GM12875 (cell line): ENCODE data around the gene PRDM5.

ENCODE experiments used
- H3K4me3 ChIP-seq: one replicate; pipeline ENCODE4 v1.5.1; 2011; ENCODE audit warnings: low read depth, low read length, control low read depth
- TF ChIP-seq, protein P1 (sequence below): IDR thresholded peaks from 2 replicates; pipeline ENCODE4 v1.5.1; 2011; ENCODE audit warnings: low read depth, mild to moderate bottlenecking, control low read depth, inconsistent platforms, low read length, moderate library complexity, borderline replicate concordance; ENCODE audit not compliant: insufficient read depth

Gene PRDM5

DNA sequence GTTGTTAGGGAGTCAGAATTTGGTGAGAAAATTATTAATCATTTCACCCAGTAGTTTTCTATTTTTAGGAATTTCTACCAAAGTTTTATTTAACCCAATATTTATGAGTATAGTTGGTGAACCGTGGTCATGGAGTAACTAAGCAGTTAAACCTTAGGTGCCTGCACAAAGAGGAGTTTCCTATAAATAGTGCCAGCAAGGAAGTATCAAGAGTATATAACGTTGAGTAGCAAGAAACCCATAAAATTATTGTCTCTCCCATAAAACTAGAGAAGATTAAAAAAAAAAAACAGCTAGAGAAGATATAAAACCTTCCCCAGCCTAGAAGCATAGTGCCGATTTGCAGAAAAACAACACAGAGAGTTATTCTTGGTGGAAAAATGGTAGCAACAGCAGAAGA lies 158.9 kb downstream of the PRDM5 start:
- no peak overlapping the region for H3K4me3 ChIP-seq
- TF ChIP-seq, protein P1, sequence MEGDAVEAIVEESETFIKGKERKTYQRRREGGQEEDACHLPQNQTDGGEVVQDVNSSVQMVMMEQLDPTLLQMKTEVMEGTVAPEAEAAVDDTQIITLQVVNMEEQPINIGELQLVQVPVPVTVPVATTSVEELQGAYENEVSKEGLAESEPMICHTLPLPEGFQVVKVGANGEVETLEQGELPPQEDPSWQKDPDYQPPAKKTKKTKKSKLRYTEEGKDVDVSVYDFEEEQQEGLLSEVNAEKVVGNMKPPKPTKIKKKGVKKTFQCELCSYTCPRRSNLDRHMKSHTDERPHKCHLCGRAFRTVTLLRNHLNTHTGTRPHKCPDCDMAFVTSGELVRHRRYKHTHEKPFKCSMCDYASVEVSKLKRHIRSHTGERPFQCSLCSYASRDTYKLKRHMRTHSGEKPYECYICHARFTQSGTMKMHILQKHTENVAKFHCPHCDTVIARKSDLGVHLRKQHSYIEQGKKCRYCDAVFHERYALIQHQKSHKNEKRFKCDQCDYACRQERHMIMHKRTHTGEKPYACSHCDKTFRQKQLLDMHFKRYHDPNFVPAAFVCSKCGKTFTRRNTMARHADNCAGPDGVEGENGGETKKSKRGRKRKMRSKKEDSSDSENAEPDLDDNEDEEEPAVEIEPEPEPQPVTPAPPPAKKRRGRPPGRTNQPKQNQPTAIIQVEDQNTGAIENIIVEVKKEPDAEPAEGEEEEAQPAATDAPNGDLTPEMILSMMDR: no peak

DNA sequence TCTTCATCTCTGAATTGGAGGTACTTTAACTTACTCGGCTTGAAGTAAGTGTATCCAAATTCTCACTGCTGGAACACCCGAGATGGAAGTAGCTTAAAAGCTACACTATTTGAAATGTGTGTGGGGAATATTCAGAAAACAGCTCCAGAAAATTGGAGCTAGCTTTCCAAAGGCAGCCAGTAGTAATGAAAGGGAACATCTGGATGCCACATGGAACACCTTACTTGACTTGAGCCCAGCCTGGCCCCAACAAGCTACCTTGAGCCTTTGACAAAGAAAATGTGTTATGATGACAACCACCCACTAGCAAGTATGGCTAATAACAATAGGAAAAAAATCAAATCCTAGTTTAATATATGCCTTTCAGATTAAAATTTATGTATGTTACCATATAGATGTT lies 161.5 kb downstream of the PRDM5 start:
- H3K4me3 ChIP-seq: no peak overlapping the region
- TF ChIP-seq, protein P1: no peak

DNA sequence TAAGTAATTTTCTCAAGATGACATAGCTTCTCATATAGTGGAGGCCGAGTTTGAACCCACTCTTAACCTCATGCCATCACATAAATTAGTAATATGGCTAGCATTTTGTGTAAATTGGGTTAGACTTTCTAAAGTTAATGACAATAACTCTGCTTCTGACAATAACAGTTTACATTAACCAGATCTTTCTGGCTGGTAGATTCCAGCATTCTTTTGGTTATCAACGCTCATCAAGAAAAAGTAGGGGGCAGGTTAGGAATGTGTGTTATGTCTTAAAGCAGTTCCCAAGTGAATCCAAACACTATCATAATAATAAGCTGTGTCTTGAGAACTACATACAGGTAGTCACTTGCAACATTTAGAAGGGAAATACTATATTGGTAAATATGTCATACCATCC lies 162.5 kb downstream of the PRDM5 start:
- TF ChIP-seq, protein P1: no peak
- no peak overlapping the region for H3K4me3 ChIP-seq

DNA sequence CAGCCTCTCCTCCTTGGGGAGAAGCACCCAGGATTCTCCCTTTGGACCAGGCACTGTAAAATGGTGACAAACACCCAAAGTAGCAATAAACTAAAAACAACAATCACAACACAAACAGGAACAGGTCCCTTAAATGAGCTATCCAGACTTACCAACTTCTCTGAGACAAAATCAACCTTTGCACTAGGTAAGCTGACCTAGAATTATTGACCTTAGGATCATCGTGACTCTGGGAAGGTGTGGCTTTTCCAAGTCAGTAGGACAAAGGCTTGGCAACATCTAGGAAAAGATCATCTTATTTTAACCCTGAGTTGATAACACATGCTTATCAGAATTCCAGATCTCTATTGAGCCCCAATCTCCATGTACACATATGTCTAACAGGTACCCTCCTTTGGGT lies 166.7 kb downstream of the PRDM5 start:
- H3K4me3 ChIP-seq: no peak overlapping the region
- TF ChIP-seq, protein P1: no peak

DNA sequence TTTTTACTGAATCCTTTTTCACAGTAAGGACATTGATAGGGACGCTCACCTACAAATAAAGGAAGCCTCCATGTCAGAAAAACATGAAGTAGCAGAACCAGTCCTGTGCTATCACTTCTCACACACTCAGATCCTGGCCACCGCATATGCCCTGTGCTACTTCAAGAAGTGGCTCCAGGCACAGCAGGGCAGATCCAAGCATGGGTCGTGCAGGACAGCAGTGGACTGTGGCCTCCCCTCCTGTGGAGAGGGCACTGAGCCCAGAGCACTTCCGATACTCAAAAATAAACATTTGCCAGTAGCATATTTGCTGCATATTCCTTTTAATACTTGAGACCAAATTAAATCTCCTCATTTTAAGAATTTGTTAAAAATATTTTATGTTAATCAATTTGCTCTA lies 167.9 kb downstream of the PRDM5 start:
- H3K4me3 ChIP-seq: no peak overlapping the region
- TF ChIP-seq, protein P1: no peak

DNA sequence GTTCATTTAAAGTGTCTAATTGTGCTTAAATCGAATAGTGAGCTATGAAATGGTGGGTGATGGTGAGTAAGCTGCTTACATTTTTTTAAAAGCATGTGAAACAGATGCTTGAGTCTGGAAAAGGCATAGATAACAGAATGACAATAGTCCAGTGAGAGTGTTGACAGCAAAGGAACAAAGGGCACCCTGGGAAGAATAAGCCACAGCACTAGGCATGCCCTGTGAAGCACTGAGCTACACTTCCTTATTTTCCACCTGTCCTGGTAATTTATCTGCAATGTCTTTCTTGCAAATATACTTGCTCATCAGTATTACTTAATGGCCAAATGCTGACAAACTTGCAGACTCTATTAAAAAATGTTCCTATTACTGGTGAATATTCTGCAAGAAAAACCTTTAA lies 168.7 kb downstream of the PRDM5 start:
- TF ChIP-seq, protein P1: no peak
- no peak overlapping the region for H3K4me3 ChIP-seq

DNA sequence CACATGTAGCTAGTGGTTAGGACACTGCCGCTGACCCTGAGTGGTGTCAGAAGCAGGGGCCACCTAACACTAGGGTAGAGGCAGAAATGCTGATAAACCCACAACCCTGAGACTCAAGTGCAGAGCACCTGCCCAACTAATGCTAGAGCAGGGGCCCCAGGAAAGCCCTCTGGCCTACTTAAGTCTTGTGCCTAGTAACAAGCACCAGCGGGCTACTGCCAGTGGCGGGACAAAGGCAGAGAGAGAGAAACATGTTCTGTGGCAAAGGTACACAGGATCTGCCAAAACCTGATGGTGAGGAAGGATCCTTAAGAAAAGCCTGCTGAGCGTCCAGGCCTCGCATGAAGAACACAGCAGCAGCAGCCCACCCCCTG lies 172.4 kb downstream of the PRDM5 start:
- TF ChIP-seq, protein P1: no peak
- H3K4me3 ChIP-seq: no peak overlapping the region
